ENCODE results near the gene EML4.
"Not testable (repeated sequence)": the region's sequence is repeated elsewhere in the genome, so short reads cannot be mapped to it uniquely, and the experiment has no call there.

DNA sequence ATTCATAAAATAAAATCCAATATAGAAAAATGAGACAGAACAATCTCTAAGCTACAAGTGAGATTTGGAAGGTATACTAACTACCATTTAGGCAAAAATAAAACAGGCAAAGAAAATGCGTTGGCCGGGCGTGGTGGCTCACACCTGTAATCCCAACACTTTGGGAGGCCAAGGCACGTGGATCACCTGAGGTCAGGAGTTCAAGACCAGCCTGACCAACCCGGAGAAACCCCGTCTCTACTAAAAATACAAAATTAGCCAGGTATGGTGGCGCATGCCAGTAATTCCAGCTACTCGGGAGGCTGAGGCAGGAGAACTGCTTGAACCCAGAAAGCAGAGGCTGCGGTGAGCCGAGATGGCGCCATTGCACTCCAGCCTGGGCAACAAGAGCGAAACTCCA is 178.4 kb downstream of the EML4 start:
- TF ChIP-seq POLR2A, CTCF (IDR thresholded peaks at IDR 0.05): not testable (repeated sequence)

All from heart left ventricle (tissue), 13 donors.